Endometrial microvascular endothelial cells (primary cell): ENCODE measurements around the gene RCL1. TPM values are rescaled to one million over a fixed set of nuclear protein-coding genes. Genes with fewer than 3 reads are reported as not detected.
"Not testable (repeated sequence)": the region's sequence is repeated elsewhere in the genome, so short reads cannot be mapped to it uniquely, and the experiment has no call there.

Source experiments
- in situ Hi-C: cut with HindIII; loops from 2 replicates; pipeline ENCODE4 v1.10.0; 2017; ENCODE audit warnings: low sequenced_read_pairs, low pct_unique_long_range_greater_than_20kb; ENCODE audit errors: inconsistent ontology term
- total RNA-seq: library from RNA; depleted of rRNA; stranded (reverse); fragments of >200 nt; gene quantifications from one replicate; pipeline ENCODE4 v1.2.3, GENCODE V29; 2015; ENCODE audit errors: inconsistent ontology term

Gene RCL1
- total RNA-seq, 1 donor from 2014 or later: 16.0 TPM

DNA sequence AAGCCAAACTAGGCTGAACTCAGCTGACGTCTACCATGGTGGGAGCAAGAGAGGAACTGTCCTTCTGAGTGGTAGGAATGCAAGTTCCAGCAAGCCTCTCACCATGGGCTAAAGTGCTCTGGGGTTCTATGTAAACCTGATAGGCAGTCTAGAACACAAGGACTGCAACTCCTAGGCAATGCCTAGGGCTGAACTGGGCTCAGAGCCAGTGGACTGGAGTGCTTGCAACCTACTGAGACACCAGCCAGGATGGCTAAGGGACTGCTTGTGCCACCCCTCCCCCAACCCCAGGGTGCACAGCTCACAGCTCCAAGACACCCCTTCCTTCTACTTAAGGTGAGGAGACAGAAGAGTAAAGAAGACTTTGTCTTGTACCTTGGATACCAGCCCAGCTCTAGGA lies 12.1 kb upstream of the RCL1 start:
- in situ Hi-C loops: no loop called here

- in situ Hi-C loops: no loop called here
Measured at GRCh38 chr9:4781408-4781807, 11.3 kb upstream of the RCL1 start.

DNA sequence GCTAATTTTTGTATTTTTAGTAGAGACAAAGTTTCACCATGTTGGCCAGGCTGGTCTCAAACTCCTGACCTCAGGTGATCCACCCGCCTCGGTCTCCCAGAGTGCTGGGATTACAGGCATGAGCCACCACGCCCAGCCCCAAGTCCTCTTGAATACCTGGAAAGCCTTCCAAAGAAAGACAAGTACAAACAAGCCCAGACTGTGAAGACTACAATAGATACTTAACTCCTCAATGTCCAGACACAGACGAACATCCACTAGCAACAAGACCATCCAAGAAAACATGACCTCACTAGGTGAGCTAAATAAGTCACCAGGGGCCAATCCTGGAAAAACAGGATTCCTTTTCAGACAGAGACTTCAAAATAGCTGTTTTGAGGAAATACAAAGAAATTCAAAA lies 9.6 kb upstream of the RCL1 start:
- in situ Hi-C loops: not testable (repeated sequence)

DNA sequence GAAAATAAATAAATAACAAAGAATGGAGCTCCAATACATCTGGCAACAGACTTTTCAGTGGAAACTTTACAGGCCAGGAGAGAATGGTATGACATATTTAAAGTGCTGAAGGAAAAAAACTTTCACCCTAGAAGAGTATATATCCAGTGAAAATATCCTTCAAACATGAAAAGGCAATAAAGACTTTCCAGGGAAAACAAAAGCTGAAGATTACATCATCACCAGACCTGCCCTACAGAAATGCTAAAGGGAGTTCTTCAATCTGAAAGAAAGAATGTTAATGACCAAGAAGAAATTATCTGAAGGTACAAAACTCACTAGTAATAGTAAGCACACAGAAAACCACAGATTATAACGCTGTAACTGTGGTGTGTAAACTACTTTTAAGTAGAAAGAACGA lies 8.3 kb upstream of the RCL1 start:
- in situ Hi-C loops: no loop called here

DNA sequence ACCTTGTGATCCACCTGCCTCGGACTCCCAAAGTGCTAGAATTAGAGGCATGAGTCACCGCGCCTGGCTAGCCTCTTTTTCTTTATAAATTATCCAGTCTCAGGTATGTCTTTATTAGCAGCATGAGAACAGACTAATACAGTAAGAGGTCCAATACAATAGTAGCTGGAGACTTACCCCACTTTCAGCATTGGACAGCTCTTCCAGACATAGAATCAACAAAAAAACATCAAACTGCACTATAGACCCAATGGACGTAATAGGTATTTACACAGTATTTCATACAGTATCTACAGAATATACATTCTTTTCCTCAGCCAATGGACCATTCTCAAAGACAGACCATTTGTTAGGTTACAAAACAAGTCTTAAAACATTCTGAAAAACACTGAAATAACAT lies 6.1 kb upstream of the RCL1 start:
- in situ Hi-C loops: no loop called here

DNA sequence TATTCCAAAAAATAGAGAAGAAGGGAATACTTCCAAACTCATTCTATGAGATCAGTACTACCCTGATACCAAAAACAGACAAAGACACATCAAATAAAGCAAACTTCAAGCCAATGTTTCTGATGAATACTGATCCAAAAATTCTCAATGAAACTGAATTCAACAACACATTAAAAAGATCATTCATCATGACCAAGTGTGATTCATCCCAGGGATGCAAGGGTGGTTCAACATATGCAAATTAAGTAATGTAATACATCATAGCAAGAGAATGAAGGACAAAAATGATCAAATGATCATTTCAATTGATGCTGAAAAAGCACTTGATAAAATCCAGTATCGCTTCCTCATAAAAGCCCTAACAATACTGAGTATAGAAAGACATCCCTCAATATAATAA lies 4.9 kb upstream of the RCL1 start:
- in situ Hi-C loops: no loop called here

DNA sequence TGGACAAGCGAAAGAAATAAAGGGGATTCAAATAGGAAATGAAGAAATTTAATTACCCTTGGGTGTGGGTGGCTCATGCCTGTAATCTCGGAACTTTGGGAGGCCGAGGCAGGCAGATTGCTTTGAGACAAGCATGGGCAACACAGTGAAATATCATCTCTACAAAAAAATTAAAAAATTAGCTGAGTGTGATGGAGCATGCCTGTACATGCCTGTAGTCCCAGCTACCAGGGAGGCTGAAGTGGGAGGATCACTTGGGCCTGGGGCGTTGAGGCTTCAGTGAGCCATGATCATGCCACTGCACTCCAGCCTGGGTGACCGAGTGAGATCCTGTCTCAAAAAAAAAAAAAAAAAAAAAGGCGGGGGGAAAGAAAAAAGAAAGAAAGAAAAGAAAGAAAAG lies 4.0 kb upstream of the RCL1 start:
- in situ Hi-C loops: no loop called here

DNA sequence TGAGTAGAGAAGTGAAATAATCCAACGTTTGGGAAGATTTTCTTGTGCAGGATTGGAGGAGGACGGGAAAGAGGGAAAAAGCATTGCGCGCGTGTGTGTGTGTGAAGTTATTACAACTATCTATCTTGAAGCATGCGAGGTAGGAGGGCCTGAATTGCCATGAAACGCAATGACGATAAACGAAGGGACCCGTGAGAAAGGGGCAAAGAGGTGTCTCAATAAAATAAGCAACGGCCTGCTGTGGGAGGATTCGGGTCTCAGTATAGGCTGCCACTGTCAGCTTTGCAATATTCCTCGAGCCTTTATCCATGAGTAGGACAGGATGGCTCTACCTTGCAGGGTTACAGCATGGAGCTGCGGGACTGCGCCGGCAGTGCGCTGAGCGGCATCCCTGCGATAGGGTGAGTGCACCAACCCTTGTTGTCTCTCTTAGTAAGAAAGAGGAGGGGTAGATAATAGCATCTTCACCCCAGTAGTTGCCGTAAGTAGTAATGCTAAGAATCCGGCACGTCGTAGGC lies 631 bp upstream of the RCL1 start:
- in situ Hi-C loops: no loop called here

GRCh38 chr9:4793459-4794395 lies 983 bp downstream of the RCL1 start:
- in situ Hi-C loops: no loop called here

DNA sequence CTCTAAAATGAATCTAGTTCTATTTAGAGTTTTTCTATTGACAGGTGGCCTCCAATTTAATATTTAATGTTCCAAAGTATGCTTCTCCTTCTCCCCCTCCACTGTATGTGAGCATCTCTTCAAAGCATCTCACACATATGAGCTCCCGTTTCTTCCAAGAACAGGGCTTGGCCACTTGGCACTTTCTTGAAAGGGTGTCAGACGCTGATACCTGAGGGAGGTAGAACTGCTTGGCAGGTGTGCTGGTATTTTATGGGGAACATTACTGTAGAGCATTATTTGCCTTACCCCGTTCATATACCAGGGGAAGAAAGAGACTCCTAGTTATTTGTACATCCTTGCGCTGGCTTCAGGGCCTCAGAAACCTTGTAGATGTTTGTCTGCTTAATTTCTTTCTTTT lies 1.9 kb downstream of the RCL1 start:
- in situ Hi-C loops: no loop called here

- in situ Hi-C loops: not testable (repeated sequence)
Measured at GRCh38 chr9:4795108-4795507, 2.4 kb downstream of the RCL1 start.

- in situ Hi-C loops: no loop called here
Measured at GRCh38 chr9:4796530-4796929, 3.8 kb downstream of the RCL1 start.

DNA sequence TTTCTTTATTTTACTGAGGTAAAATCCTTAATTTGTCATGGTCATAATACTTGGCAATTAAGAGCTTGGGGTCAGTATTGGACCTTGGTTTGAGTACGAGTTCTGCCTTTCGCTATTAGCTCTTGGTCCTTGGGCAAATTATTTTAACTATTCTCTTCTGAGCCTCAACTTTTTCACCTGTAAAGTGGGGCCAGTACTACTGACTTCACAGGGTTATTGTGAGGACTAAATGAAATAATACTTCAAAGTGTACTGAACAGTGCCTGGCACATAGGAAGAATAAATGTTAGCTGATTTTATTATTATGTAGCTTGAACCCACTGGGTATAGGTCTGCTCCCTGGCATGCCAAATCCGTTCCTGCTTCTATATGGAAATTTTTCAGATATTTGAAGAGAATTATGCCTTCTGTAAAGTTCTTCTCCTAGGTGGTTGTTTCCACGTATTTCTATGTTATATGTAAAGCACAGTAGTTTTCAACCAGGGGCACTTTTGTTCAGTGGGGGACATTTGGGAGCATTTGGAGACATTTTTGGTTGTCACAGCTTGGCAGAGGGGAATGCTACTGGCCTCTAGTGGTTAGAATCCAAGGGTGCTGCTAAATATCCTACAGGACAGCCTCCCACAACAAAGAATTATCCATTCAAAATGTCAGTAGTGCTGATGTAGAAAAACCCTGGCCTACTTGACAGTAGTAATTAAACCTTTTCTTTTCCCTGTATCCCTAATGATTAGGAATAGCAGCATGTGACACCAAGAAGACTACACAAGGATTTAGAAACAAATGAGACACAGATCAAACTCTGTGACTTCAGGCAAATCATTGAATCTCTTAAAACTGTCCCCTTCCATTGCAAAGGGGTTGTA lies 4.5 kb downstream of the RCL1 start:
- in situ Hi-C loops: no loop called here

DNA sequence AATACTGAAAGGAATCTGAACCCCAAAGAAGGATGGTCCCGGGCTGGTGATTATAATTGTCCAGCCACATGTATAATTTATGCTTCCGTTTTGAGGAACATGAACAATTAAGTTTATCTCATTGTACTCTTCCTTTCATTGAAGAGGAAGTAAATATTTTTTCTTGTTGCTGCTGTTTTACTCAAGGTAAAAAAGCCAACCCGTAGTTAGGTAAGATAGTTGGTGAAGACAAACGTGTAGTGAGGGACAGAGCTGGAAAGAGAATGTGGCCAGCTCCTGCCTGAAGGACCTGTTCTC lies 5.1 kb downstream of the RCL1 start:
- in situ Hi-C loops: no loop called here

DNA sequence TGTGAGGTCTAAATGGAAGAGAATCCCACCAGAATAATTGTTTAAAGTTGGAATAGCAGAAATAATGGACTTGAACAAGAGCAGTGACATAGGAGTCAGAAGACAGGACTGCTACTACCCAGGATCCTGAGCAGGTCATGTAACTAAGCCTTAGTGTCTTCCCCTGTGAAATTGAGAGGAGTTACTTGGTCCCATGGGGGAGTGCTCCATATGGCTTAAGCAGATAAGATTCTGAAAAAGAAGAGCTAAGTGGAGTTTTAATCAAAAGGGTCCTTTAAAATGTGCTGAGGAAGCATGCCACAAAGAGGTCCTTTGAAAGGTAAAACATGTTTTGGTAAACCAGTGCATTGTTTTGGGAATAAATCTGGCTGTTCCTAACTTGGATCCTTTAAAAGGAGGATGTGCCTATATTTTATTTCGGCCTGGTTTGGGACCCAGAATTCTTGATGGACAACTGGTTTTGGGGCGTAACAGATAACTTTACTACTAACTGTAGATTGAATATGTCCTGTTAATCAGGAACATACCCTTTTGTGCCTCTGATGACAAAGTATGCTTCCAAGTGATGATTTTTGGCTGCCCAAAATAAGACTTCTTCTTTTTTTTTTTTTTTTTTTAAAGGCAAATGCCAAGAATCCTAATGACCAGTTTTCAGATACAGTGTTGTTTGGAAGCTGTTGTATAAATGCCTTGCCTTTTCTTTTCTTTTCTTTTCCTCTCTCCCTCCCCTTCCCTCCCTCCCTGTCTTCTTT lies 5.7 kb downstream of the RCL1 start:
- in situ Hi-C loops: no loop called here

DNA sequence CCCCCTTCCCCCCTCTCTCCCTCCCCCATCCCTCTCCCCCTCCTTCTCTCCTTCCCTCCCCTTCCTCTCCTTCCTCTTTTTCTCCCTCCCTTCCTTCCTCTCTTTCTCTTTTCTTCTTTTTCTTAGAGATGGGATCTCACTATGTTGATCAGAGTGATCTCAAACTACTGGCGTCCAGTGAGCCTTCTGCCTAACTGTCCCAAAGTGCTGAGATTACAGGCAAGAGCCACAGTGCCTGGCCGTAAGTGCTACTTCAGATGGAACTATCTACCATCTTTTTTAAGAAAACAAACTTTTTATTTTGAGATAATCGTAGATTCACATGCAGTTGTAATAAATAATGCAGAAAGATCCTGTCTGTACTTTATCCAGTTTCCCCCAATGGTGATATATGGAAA lies 6.3 kb downstream of the RCL1 start:
- in situ Hi-C loops: no loop called here

GRCh38 chr9:4799775-4800174 lies 7.0 kb downstream of the RCL1 start:
- in situ Hi-C loops: no loop called here

DNA sequence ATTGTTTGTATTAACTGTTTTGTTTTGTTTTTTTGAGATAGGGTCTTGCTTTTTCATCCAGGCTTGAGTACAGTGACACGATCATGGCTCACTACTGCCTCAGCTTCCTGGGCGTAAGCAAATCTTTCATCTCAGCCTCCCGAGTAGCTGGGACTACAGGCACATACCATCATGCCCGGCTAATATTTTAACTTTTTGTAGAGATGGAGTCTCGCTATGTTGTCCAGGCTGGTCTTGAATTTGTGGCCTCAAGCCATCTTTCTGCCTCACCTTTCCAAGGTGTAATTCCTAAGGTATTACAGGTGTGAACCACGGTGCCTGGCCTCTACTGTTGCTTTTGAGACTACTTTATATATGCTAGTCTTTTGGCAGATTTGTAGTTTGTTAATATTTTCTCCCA lies 8.4 kb downstream of the RCL1 start:
- in situ Hi-C loops: no loop called here
